IMR-90 (cell line): Measurements from ENCODE around the gene EML1.

Experiments
- CTCF ChIP-seq: conservative IDR thresholded peaks from 2 replicates; pipeline ENCODE4 v1.5.1; 2012; ENCODE audit warnings: mild to moderate bottlenecking, low read depth, low read length, improper control_type of control experiment
- POLR2A ChIP-seq: IDR thresholded peaks from 2 replicates; pipeline ENCODE4 v1.6.1; 2012; ENCODE audit warnings: mild to moderate bottlenecking, low read depth, low read length
- RCOR1 ChIP-seq: IDR thresholded peaks from 2 replicates; pipeline ENCODE4 v1.6.1; 2012; ENCODE audit warnings: mild to moderate bottlenecking, low read length, improper control_type of control experiment; ENCODE audit not compliant: insufficient replicate concordance

- TF ChIP-seq RCOR1 (no peak), CTCF (no peak), POLR2A (no peak)
Measured at GRCh38 chr14:99990268-99991170, 197.3 kb downstream of the EML1 start.
